Liver (tissue), 3 donors: ENCODE results near the gene LOXL3.

Experiments
- FOXA1 ChIP-seq: IDR thresholded peaks from 2 replicates; pipeline ENCODE4 v1.6.1; 2016; ENCODE audit warnings: antibody characterized with exemption
- NR2F2 ChIP-seq: IDR thresholded peaks from 2 replicates; pipeline ENCODE4 v1.6.1; 2016; ENCODE audit warnings: antibody characterized with exemption
- SP1 ChIP-seq: IDR thresholded peaks from 2 replicates; pipeline ENCODE4 v1.6.1; 2018; ENCODE audit warnings: antibody characterized with exemption, mild to moderate bottlenecking
- TAF1 ChIP-seq: conservative IDR thresholded peaks from 2 replicates; pipeline ENCODE4 v1.6.1; 2016; ENCODE audit warnings: antibody characterized with exemption, mild to moderate bottlenecking
- YY1 ChIP-seq: IDR thresholded peaks from 2 replicates; pipeline ENCODE4 v1.6.1; 2016; ENCODE audit warnings: antibody characterized with exemption, mild to moderate bottlenecking
- TF ChIP-seq, protein P1 (sequence below): IDR thresholded peaks from 2 replicates; pipeline ENCODE4 v1.6.1; 2016; ENCODE audit warnings: antibody characterized with exemption
- TF ChIP-seq, protein P2 (sequence below): fragments of 150-350 bp; IDR thresholded peaks from 2 replicates; pipeline ENCODE4 v1.5.1; 2017; ENCODE audit warnings: improper control_type of control experiment, low read depth, low read length; ENCODE audit not compliant: missing input control
- donor health status: healthy.
- donor health status: healthy.

GRCh38 chr2:74578408-74578807 is 24.7 kb upstream of the LOXL3 start:
- TF ChIP-seq, protein P1, sequence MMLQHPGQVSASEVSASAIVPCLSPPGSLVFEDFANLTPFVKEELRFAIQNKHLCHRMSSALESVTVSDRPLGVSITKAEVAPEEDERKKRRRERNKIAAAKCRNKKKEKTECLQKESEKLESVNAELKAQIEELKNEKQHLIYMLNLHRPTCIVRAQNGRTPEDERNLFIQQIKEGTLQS, result no peak
- TF ChIP-seq NR2F2 (no peak), YY1 (no peak), FOXA1 (no peak), SP1 (no peak), TAF1 (no peak)
- TF ChIP-seq, protein P2, sequence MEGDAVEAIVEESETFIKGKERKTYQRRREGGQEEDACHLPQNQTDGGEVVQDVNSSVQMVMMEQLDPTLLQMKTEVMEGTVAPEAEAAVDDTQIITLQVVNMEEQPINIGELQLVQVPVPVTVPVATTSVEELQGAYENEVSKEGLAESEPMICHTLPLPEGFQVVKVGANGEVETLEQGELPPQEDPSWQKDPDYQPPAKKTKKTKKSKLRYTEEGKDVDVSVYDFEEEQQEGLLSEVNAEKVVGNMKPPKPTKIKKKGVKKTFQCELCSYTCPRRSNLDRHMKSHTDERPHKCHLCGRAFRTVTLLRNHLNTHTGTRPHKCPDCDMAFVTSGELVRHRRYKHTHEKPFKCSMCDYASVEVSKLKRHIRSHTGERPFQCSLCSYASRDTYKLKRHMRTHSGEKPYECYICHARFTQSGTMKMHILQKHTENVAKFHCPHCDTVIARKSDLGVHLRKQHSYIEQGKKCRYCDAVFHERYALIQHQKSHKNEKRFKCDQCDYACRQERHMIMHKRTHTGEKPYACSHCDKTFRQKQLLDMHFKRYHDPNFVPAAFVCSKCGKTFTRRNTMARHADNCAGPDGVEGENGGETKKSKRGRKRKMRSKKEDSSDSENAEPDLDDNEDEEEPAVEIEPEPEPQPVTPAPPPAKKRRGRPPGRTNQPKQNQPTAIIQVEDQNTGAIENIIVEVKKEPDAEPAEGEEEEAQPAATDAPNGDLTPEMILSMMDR, result no peak
